Measurements from ENCODE around the gene CNOT8.
"Not testable (repeated sequence)": the region's sequence is repeated elsewhere in the genome, so short reads cannot be mapped to it uniquely, and the experiment has no call there.

Gene CNOT8

GRCh38 chr5:154896562-154897165 is 38.2 kb downstream of the CNOT8 start:
- Mint-ChIP-seq H3K27me3 (no peaks in the 10 kb centered on the region), H3K4me1 (no peaks in the 10 kb centered on the region), H3K27ac (no peak overlapping the region), H3K36me3 (peaks cover 27% of the 10 kb centered on the region), H3K4me3 (no peak overlapping the region), H3K9me3 (no peaks in the 10 kb centered on the region)
- ATAC-seq (ENCODE audit: low read depth) (no peak), DNase-seq (ENCODE audit: low spot score in 2 of 2) (no peak)

DNA sequence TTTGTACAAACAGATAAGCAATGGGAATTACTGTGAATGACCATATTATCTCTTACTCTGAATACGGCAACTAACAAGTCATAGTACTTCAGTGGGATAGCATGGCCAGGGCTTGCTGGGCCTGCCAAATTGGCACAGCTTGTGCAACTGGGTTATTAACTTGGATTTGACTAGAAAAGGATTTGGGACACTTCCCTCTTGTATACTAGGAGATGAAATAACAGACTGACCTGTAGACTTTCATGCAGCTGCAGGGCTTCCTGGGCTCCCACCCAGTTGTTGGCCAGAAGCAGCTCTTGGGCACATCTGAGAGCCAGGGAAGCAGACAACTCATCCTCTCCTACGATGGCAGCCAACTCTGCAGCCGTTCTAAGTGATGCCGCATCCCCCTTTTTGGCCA is 39.8 kb downstream of the CNOT8 start:
- ATAC-seq (ENCODE audit: low read depth), result no peak
- no peaks in the 10 kb centered on the region for H3K27me3 Mint-ChIP-seq

GRCh38 chr5:154899151-154899816 is 40.9 kb downstream of the CNOT8 start:
- no peaks in the 10 kb centered on the region for H3K9me3 Mint-ChIP-seq
- H3K36me3 Mint-ChIP-seq, result peaks cover 35% of the 10 kb centered on the region
- no peak overlapping the region for H3K27ac Mint-ChIP-seq
- ATAC-seq (ENCODE audit: low read depth) (no peak), DNase-seq (ENCODE audit: low spot score in 2 of 2) (no peak)
- H3K4me1 Mint-ChIP-seq, result no peaks in the 10 kb centered on the region
- H3K4me3 Mint-ChIP-seq, result no peak overlapping the region
- H3K27me3 Mint-ChIP-seq, result no peaks in the 10 kb centered on the region

More for the DNA sequence above, 39.8 kb downstream of the CNOT8 start:
- H3K4me1 Mint-ChIP-seq, result no peaks in the 10 kb centered on the region
- H3K9me3 Mint-ChIP-seq, result no peaks in the 10 kb centered on the region
- DNase-seq (ENCODE audit: low spot score in 2 of 2), result no peak
- no peak overlapping the region for H3K4me3 Mint-ChIP-seq
- H3K27ac Mint-ChIP-seq, result no peak overlapping the region
- H3K36me3 Mint-ChIP-seq, result peaks cover 33% of the 10 kb centered on the region

- no peak for ATAC-seq (ENCODE audit: low read depth)
- no peak overlapping the region for H3K4me3 Mint-ChIP-seq
- H3K36me3 Mint-ChIP-seq, result peaks cover 40% of the 10 kb centered on the region
- DNase-seq (ENCODE audit: low spot score in 2 of 2), result no peak
- H3K4me1 Mint-ChIP-seq, result no peaks in the 10 kb centered on the region
- no peaks in the 10 kb centered on the region for H3K27me3 Mint-ChIP-seq
- no peaks in the 10 kb centered on the region for H3K9me3 Mint-ChIP-seq
- H3K27ac Mint-ChIP-seq, result no peak overlapping the region
Observed at GRCh38 chr5:154900066-154900465, 41.6 kb downstream of the CNOT8 start.

DNA sequence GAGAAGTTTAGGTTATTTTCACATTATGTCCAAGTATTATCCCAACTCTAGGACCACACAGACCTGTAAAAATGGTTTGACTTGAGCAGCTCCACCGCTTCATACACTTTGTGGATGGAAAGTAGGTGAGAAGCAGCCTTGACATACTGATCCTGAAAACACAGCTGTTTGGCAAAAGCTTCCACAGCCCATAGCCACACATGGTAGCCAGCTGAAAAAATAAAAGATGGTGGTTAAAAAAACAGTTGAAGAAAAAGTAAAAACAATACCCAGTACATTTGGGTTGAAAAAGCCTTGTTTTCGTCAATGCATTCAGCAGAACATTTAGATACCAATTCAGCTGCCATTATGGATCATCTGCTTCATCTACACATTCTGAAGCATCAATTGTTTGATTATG is 42.8 kb downstream of the CNOT8 start:
- H3K4me3 Mint-ChIP-seq, result no peak overlapping the region
- no peak overlapping the region for H3K27ac Mint-ChIP-seq
- H3K9me3 Mint-ChIP-seq, result no peaks in the 10 kb centered on the region
- H3K27me3 Mint-ChIP-seq, result no peaks in the 10 kb centered on the region
- peaks cover 36% of the 10 kb centered on the region for H3K36me3 Mint-ChIP-seq
- no peak for DNase-seq (ENCODE audit: low spot score in 2 of 2)
- H3K4me1 Mint-ChIP-seq, result no peaks in the 10 kb centered on the region
- ATAC-seq (ENCODE audit: low read depth), result no peak

DNA sequence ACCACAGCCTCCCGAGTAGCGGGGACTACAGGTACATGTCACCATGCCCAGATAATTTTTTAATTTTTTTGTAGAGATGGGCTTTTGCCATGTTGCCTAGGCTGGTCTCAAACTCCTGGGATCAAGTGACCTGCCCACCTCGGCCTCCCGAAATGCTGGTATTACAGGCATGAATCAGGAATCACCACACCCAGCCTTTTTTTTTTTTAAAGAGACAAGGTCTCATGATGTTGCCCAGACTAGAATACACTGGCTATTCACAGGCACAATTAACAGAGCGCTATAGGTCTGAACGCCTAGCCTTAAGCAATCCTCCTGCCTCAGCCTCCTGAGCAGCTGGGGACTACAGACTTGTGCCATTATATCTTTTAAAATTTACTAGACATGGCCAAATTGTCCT is 43.5 kb downstream of the CNOT8 start:
- H3K36me3 Mint-ChIP-seq, result peaks cover 37% of the 10 kb centered on the region
- DNase-seq (ENCODE audit: low spot score in 2 of 2), result no peak
- no peak overlapping the region for H3K4me3 Mint-ChIP-seq
- no peaks in the 10 kb centered on the region for H3K4me1 Mint-ChIP-seq
- H3K9me3 Mint-ChIP-seq, result no peaks in the 10 kb centered on the region
- no peak for ATAC-seq (ENCODE audit: low read depth)
- no peaks in the 10 kb centered on the region for H3K27me3 Mint-ChIP-seq
- no peak overlapping the region for H3K27ac Mint-ChIP-seq

DNA sequence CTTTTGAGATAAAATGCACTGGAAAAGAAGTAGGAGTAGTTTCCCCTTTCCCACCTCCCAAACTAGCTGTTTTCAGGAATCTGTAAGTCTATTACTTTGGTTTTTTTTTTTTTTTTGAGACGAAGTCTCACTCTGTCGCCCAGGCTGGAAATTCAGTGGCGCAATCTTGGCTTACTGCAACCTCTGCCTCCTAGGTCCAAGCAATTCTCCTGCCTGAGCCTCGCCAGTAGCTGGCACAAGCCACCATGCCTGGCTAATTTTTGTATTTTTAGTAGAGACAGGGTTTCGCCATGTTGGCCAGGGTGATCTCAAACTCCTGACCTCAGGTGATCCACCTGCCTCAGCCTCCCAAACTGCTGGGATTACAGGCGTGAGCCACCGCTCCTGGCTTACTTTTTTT is 47.2 kb downstream of the CNOT8 start:
- not testable (repeated sequence) for H3K4me1 Mint-ChIP-seq; DNase-seq (ENCODE audit: low spot score in 2 of 2); H3K4me3 Mint-ChIP-seq; H3K27ac Mint-ChIP-seq; ATAC-seq (ENCODE audit: low read depth); H3K9me3 Mint-ChIP-seq; H3K27me3 Mint-ChIP-seq
- peaks cover 41% of the 10 kb centered on the region for H3K36me3 Mint-ChIP-seq

GRCh38 chr5:154916874-154917273 is 58.4 kb downstream of the CNOT8 start:
- H3K4me3 Mint-ChIP-seq, result no peak overlapping the region
- peaks cover 23% of the 10 kb centered on the region for H3K36me3 Mint-ChIP-seq
- H3K27me3 Mint-ChIP-seq, result no peaks in the 10 kb centered on the region
- H3K4me1 Mint-ChIP-seq, result no peaks in the 10 kb centered on the region
- H3K27ac Mint-ChIP-seq, result no peak overlapping the region
- DNase-seq (ENCODE audit: low spot score in 2 of 2) (no peak), ATAC-seq (ENCODE audit: low read depth) (no peak)
- H3K9me3 Mint-ChIP-seq, result no peaks in the 10 kb centered on the region

DNA sequence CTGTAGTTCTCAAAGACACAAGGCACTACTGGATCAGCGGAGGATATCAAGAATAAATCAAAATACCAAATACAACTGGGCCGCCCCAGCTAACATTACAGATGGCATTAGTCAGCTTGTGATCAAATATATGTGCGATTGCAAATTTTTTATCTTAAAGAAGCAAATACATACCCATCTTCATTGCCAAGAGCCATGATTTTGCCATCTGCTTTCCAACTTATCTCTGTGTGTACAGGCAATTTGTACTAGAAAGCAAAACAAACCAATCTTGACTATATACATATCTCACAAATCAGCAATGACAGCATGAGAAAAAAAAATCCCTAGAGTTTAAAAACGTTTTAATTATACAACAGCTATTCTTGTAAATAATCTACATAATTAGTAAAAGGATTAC is 59.3 kb downstream of the CNOT8 start:
- Mint-ChIP-seq H3K36me3 (peaks cover 21% of the 10 kb centered on the region), H3K4me3 (no peak overlapping the region), H3K27ac (no peak overlapping the region), H3K27me3 (no peaks in the 10 kb centered on the region), H3K9me3 (no peaks in the 10 kb centered on the region), H3K4me1 (no peaks in the 10 kb centered on the region)
- ATAC-seq (ENCODE audit: low read depth), result no peak
- DNase-seq (ENCODE audit: low spot score in 2 of 2), result no peak

- Mint-ChIP-seq H3K27ac (no peak overlapping the region), H3K27me3 (no peaks in the 10 kb centered on the region), H3K4me1 (no peaks in the 10 kb centered on the region), H3K9me3 (no peaks in the 10 kb centered on the region), H3K4me3 (no peak overlapping the region), H3K36me3 (peaks cover 30% of the 10 kb centered on the region)
- ATAC-seq (ENCODE audit: low read depth) (no peak), DNase-seq (ENCODE audit: low spot score in 2 of 2) (no peak)
Observed at GRCh38 chr5:154923441-154924430, 65.3 kb downstream of the CNOT8 start.

Measured in memory B cell (primary cell).